Duodenal mucosa (tissue), 2 donors: ENCODE data around the gene CTSA.

Source experiments
- H3K27ac ChIP-seq: one replicate; pipeline ENCODE4 v1.7.0; 2013; ENCODE audit warnings: low read depth, low read length
- H3K27me3 ChIP-seq, 2 donors: one replicate each; pipeline ENCODE4 v1.7.0; 2013; ENCODE audit warnings: low read length in 2 of 2, control low read depth in 1 of 2; ENCODE audit not compliant: insufficient read depth in 2 of 2, control insufficient read depth in 1 of 2
- H3K36me3 ChIP-seq, 2 donors: one replicate each; pipeline ENCODE4 v1.7.0; 2013; ENCODE audit warnings: low read length in 2 of 2, control low read depth in 1 of 2; ENCODE audit not compliant: insufficient read depth in 2 of 2, control insufficient read depth in 1 of 2
- H3K4me1 ChIP-seq, 2 donors: one replicate each; pipeline ENCODE4 v1.7.0; 2013; ENCODE audit warnings: low read length in 2 of 2, control low read depth in 1 of 2; ENCODE audit not compliant: insufficient read depth in 2 of 2, control insufficient read depth in 1 of 2
- H3K4me3 ChIP-seq, 2 donors: one replicate each; pipeline ENCODE4 v1.7.0; 2013; ENCODE audit warnings: low read length in 2 of 2, low read depth in 1 of 2
- H3K9ac ChIP-seq, 2 donors: one replicate each; pipeline ENCODE4 v1.7.0; 2013; ENCODE audit warnings: low read length in 2 of 2, low read depth in 1 of 2
- H3K9me3 ChIP-seq, 2 donors: one replicate each; pipeline ENCODE4 v1.7.0; 2013; ENCODE audit warnings: low read length in 2 of 2, control low read depth in 1 of 2; ENCODE audit not compliant: control insufficient read depth in 1 of 2

The CTSA gene

GRCh38 chr20:45851501-45851900, 39.6 kb upstream of the CTSA start:
- Histone ChIP-seq H3K27me3 (no peaks in the 10 kb centered on the region), H3K27ac (no peak overlapping the region), H3K9ac (no peak overlapping the region), H3K4me3 (no peak overlapping the region), H3K4me1 (peaks cover 15 to 17% of the 10 kb centered on the region in 2 donors), H3K9me3 (no peaks in the 10 kb centered on the region), H3K36me3 (peaks cover 14 to 27% of the 10 kb centered on the region in 2 donors)

GRCh38 chr20:45852326-45852725, 38.8 kb upstream of the CTSA start:
- H3K4me3 ChIP-seq = no peak overlapping the region
- no peaks in the 10 kb centered on the region for H3K27me3 ChIP-seq
- H3K27ac ChIP-seq = no peak overlapping the region
- peaks cover 15 to 21% of the 10 kb centered on the region in 2 donors for H3K4me1 ChIP-seq
- H3K9ac ChIP-seq = no peak overlapping the region
- H3K9me3 ChIP-seq = no peaks in the 10 kb centered on the region
- peaks cover 14 to 22% of the 10 kb centered on the region in 2 donors for H3K36me3 ChIP-seq

GRCh38 chr20:45853484-45853883, 37.7 kb upstream of the CTSA start:
- Histone ChIP-seq H3K27me3 (no peaks in the 10 kb centered on the region), H3K36me3 (peaks cover 11 to 17% of the 10 kb centered on the region in 2 donors), H3K4me1 (peaks cover 21 to 28% of the 10 kb centered on the region in 2 donors), H3K4me3 (no peak overlapping the region), H3K9me3 (no peaks in the 10 kb centered on the region), H3K27ac (no peak overlapping the region), H3K9ac (no peak overlapping the region)

- Histone ChIP-seq H3K9me3 (no peaks in the 10 kb centered on the region), H3K4me1 (peaks cover 32 to 42% of the 10 kb centered on the region in 2 donors), H3K27me3 (no peaks in the 10 kb centered on the region), H3K9ac (peak within 1 kb of the TSS; percentile 94 to 97), H3K36me3 (peaks cover 2 to 5% of the 10 kb centered on the region in 2 donors), H3K4me3 (peak within 1 kb of the TSS; percentile 95 to 98), H3K27ac (peak within 1 kb of the TSS; percentile 64)
Measured at GRCh38 chr20:45857114-45857881, 33.8 kb upstream of the CTSA start, which contains the start of the genes ACOT8 and ZSWIM3. ACOT8 (minus strand) TSS chr20:45857392; CDS start chr20:45857315, 77 bp downstream. ZSWIM3 (plus strand) TSS chr20:45857614; CDS start chr20:45857826, 212 bp downstream.

GRCh38 chr20:45857882-45858216, 33.3 kb upstream of the CTSA start:
- H3K27me3 ChIP-seq = no peaks in the 10 kb centered on the region
- no peaks in the 10 kb centered on the region for H3K9me3 ChIP-seq
- peak overlapping the region; percentile 72 to 74 for H3K9ac ChIP-seq
- H3K4me3 ChIP-seq = peak overlapping the region; percentile 95 to 98
- H3K36me3 ChIP-seq = peaks cover 2 to 5% of the 10 kb centered on the region in 2 donors
- H3K4me1 ChIP-seq = peaks cover 32 to 47% of the 10 kb centered on the region in 2 donors
- peak overlapping the region; percentile 59 for H3K27ac ChIP-seq

GRCh38 chr20:45859916-45860315, 31.2 kb upstream of the CTSA start:
- H3K27me3 ChIP-seq = no peaks in the 10 kb centered on the region
- no peak overlapping the region for H3K9ac ChIP-seq
- no peaks in the 10 kb centered on the region for H3K9me3 ChIP-seq
- no peak overlapping the region for H3K4me3 ChIP-seq
- no peaks in the 10 kb centered on the region for H3K36me3 ChIP-seq
- H3K27ac ChIP-seq = no peak overlapping the region
- peaks cover 29 to 46% of the 10 kb centered on the region in 2 donors for H3K4me1 ChIP-seq

GRCh38 chr20:45860560-45861220, 30.4 kb upstream of the CTSA start:
- Histone ChIP-seq H3K27ac (no peak overlapping the region), H3K9ac (no peak overlapping the region), H3K36me3 (no peaks in the 10 kb centered on the region), H3K9me3 (no peaks in the 10 kb centered on the region), H3K4me3 (no peak overlapping the region), H3K4me1 (peaks cover 25 to 42% of the 10 kb centered on the region in 2 donors), H3K27me3 (no peaks in the 10 kb centered on the region)

GRCh38 chr20:45861221-45862075, 29.7 kb upstream of the CTSA start:
- Histone ChIP-seq H3K36me3 (no peaks in the 10 kb centered on the region), H3K27ac (no peak overlapping the region), H3K4me3 (no peak overlapping the region), H3K9ac (no peak overlapping the region), H3K27me3 (no peaks in the 10 kb centered on the region), H3K4me1 (peaks cover 18 to 35% of the 10 kb centered on the region in 2 donors), H3K9me3 (no peaks in the 10 kb centered on the region)

GRCh38 chr20:45863543-45864470, 27.3 kb upstream of the CTSA start:
- Histone ChIP-seq H3K9ac (no peak overlapping the region), H3K9me3 (no peaks in the 10 kb centered on the region), H3K4me3 (no peak overlapping the region), H3K4me1 (peaks cover 23 to 29% of the 10 kb centered on the region in 2 donors), H3K27me3 (no peaks in the 10 kb centered on the region), H3K36me3 (no peaks in the 10 kb centered on the region), H3K27ac (no peak overlapping the region)
